Fibroblast of lung (primary cell): ENCODE results near the gene PRR23E.

Experiments
- CTCF ChIP-seq, 2 donors: IDR thresholded peaks in 1 of 2; conservative IDR thresholded peaks in 1 of 2; 1 replicate in 1 of 2; 2 replicates in 1 of 2; pipeline ENCODE4 v1.5.1; 2011 to 2012; ENCODE audit warnings: low read length in 2 of 2, control low read depth in 1 of 2, inconsistent platforms in 1 of 2, low read depth in 1 of 2, mild to moderate bottlenecking in 1 of 2
- EZH2 ChIP-seq: IDR thresholded peaks from 2 replicates; pipeline ENCODE4 v1.5.1; 2012; ENCODE audit warnings: low read length, control low read depth, mild to moderate bottlenecking; ENCODE audit errors: missing control alignments

DNA sequence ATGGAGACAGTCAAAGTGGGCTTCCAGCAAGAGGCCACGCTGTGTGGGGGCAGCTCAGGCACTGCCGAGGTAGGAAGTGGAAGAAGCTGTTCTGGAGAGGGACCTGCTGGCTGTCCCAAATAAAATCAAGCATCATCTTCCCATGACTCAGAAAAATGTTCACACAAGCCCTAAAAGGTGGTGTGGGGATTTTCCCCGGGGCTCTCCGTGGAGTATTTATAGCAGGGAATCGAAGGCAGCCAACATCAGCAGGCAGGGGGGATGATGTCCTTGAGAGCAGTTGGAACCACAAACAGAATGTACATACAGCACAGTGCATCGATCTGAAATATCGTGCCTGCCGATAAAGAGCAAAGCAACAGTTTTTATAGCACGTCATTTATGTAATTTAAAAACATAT is 27.6 kb downstream of the PRR23E start:
- TF ChIP-seq CTCF (conservative IDR thresholded peaks at IDR 0.05 in 1 of 2, IDR thresholded peaks at IDR 0.05 in 1 of 2; ENCODE audit: low read depth in 1 of 2, low read length in 2 of 2) (no peak), EZH2 (no peak)
